K562 (cell line): ENCODE measurements around the gene SUN5. TPM values are rescaled to one million over a fixed set of nuclear protein-coding genes. Genes with fewer than 3 reads are reported as not detected.

ENCODE experiments used
- ATAC-seq: fragments of 200-7000 bp; cut with Tn5 transposase; 3 replicates; pipeline ENCODE4 v1.9.1; 2020; ENCODE audit warnings: moderate library complexity
- BruUV-seq: library from RNA; stranded (reverse); fragments of 400-500 nt; replicated peaks from 2 replicates; lab custom pipeline; 2021; lab: Mats Ljungman, UMichigan
- CTCF ChIA-PET: fragments of 300-600 bp; formaldehyde crosslinking; extraction: SDS; loops from one replicate; lab custom pipeline; 2021; ENCODE audit warnings: low intra/inter-chr PET ratio; lab: Yijun Ruan, JAX
- POLR2A ChIA-PET: fragments of 300-600, 350-650 bp; sonication (Branson Sonifier 250); formaldehyde crosslinking; extraction: SDS; loops from one replicate; lab custom pipeline; 2021; ENCODE audit warnings: antibody characterized with exemption, inconsistent platforms; lab: Yijun Ruan, JAX
- DNase-seq, 4 experiments: peaks; one replicate each; pipeline versions ENCODE4 v3.0.0 to v3.0.0-alpha.2; 2011 to 2018; ENCODE audit warnings: low spot score in 3 of 4, mixed read lengths in 3 of 4; ENCODE audit errors: extremely low read depth in 1 of 4
- FAIRE-seq: peaks from 2 replicates; lab custom pipeline; 2011; peaks lifted over from hg19 to GRCh38; lab: Jason Lieb, UNC
- H2AFZ ChIP-seq: 2 replicates; pipeline ENCODE4 v1.6.0; 2011; ENCODE audit warnings: low read depth, low read length, control low read depth, inconsistent platforms
- H3K27ac ChIP-seq: fragments of 200-600 bp; 3 replicates; pipeline ENCODE4 v1.8.0; 2011; ENCODE audit warnings: low read depth, mild to moderate bottlenecking, control low read depth, inconsistent platforms, low read length, moderate library complexity, mixed read lengths; ENCODE audit errors: extremely low read depth
- H3K27me3 ChIP-seq, 2 experiments: fragments of 300-600 bp in 1 of 2; 2 replicates in 1 of 2; 3 replicates in 1 of 2; pipeline versions ENCODE4 v1.6.0 to v1.8.0; 2011; ENCODE audit warnings: inconsistent platforms in 2 of 2, low read length in 2 of 2, mild to moderate bottlenecking in 1 of 2, mixed read lengths in 1 of 2, moderate library complexity in 1 of 2; ENCODE audit not compliant: control insufficient read depth in 2 of 2, insufficient read depth in 2 of 2
- H3K36me3 ChIP-seq: fragments of 300-600 bp; 3 replicates; pipeline ENCODE4 v1.8.0; 2011; ENCODE audit warnings: mild to moderate bottlenecking, low read length, inconsistent platforms; ENCODE audit not compliant: control insufficient read depth, insufficient read depth
- H3K4me1 ChIP-seq, 2 experiments: fragments of 200-600 bp in 1 of 2; replicated peaks in 1 of 2; 2 replicates in 1 of 2; 3 replicates in 1 of 2; pipeline versions ENCODE4 v1.5.1 to v1.8.0; 2011; ENCODE audit warnings: inconsistent platforms in 2 of 2, low read length in 2 of 2, mild to moderate bottlenecking in 1 of 2, mixed read lengths in 1 of 2, moderate library complexity in 1 of 2; ENCODE audit not compliant: control insufficient read depth in 2 of 2, insufficient read depth in 2 of 2
- H3K4me2 ChIP-seq: 2 replicates; pipeline ENCODE4 v1.6.1; 2011; ENCODE audit warnings: low read length, control low read depth, inconsistent platforms, mixed read lengths; ENCODE audit not compliant: insufficient read depth
- H3K4me3 ChIP-seq: fragments of 200-600 bp; sonication (generic), shearing (Covaris generic); 2 replicates; pipeline ENCODE4 v1.5.1; 2016; ENCODE audit warnings: control low read depth, inconsistent platforms
- H3K79me2 ChIP-seq: fragments of 200-600 bp; 3 replicates; pipeline ENCODE4 v1.8.0; 2011; ENCODE audit warnings: low read length, inconsistent platforms; ENCODE audit not compliant: control insufficient read depth, insufficient read depth
- H3K9ac ChIP-seq, 2 experiments: 2 replicates each; pipeline versions ENCODE4 v1.6.0 to v1.6.1; 2011; ENCODE audit warnings: low read depth in 2 of 2, low read length in 2 of 2, control low read depth in 1 of 2, inconsistent platforms in 1 of 2, mild to moderate bottlenecking in 1 of 2, mixed read lengths in 1 of 2; ENCODE audit not compliant: insufficient read depth in 1 of 2
- H3K9me1 ChIP-seq: one replicate; pipeline ENCODE4 v1.6.0; 2011; ENCODE audit warnings: inconsistent platforms, mild to moderate bottlenecking, low read length, moderate library complexity; ENCODE audit not compliant: control insufficient read depth, insufficient read depth
- H3K9me3 ChIP-seq: replicated peaks from 2 replicates; pipeline ENCODE4 v1.5.1; 2011; ENCODE audit warnings: low read depth, low read length, inconsistent platforms; ENCODE audit not compliant: control insufficient read depth, insufficient read depth
- H4K20me1 ChIP-seq: replicated peaks from 2 replicates; pipeline ENCODE4 v1.6.1; 2011; ENCODE audit warnings: low read length, inconsistent platforms, mixed read lengths; ENCODE audit not compliant: control insufficient read depth, insufficient read depth
- CBFA2T2 ChIP-seq: fragments of 450-650 bp; conservative IDR thresholded peaks from 2 replicates; pipeline ENCODE4 v1.6.1; 2017; ENCODE audit warnings: mild to moderate bottlenecking
- PPARD ChIP-seq: fragments of 250-450 bp; sonication (Bioruptor Pico); IDR thresholded peaks from 2 replicates; pipeline ENCODE4 v1.8.0; 2022; ENCODE audit warnings: inconsistent platforms, mild to moderate bottlenecking, moderate library complexity
- TAF9B ChIP-seq: fragments of 450-650 bp; IDR thresholded peaks from 2 replicates; pipeline ENCODE4 v1.6.1; 2018; ENCODE audit warnings: mild to moderate bottlenecking; ENCODE audit not compliant: partially characterized antibody
- ZNF134 ChIP-seq: fragments of 250-450 bp; sonication (Bioruptor Pico); conservative IDR thresholded peaks from 2 replicates; pipeline ENCODE4 v1.4.0; 2020
- ZNF75A ChIP-seq: fragments of 450-650 bp; formaldehyde crosslinking; IDR thresholded peaks from 2 replicates; pipeline ENCODE4 v1.4.0; 2020; ENCODE audit warnings: mild to moderate bottlenecking
- WGBS: fragments of 100-300 bp; shearing (Covaris generic); methylation state at CpG from one replicate; pipeline ENCODE4 v1.1.6; 2016; ENCODE audit warnings: low coverage, mixed read lengths; ENCODE audit not compliant: insufficient coverage; ENCODE audit errors: missing lambda C conversion rate; 5-methylcytosine and 5-hydroxymethylcytosine counted together
- in situ Hi-C: fragments of 300-500 bp; cut with MboI; formaldehyde crosslinking; loops from 4 replicates; pipeline ENCODE4 v1.15.0; 2018; ENCODE audit warnings: inconsistent platforms, mixed read lengths
- intact Hi-C: fragments of 100-400 bp; cut with micrococcal nuclease; formaldehyde crosslinking; loops from 2 replicates; pipeline ENCODE4 v1.14.2; 2022
- polyA plus RNA-seq, 8 experiments: library from polyadenylated mRNA; depleted of rRNA in 4 of 8; stranded (reverse) in 5 of 8; unstranded in 3 of 8; fragments of >200 nt; fragmentation: Nextera tagmentation in 2 of 8; fragmentation: Illumina TruSeq in 1 of 8; extraction: Ambion mirVana in 2 of 8; extraction: Trizol in 1 of 8; gene quantifications; 2 replicates each; pipeline versions ENCODE4 v1.2.1 to v1.2.3, GENCODE V29; 2011 to 2014; ENCODE audit warnings: inconsistent platforms in 1 of 8, missing spikeins in 1 of 8
- total RNA-seq, 7 experiments: library from RNA; depleted of rRNA in 6 of 7; stranded (reverse); fragments of >200 nt in 6 of 7; fragmentation: Illumina TruSeq in 2 of 7; extraction: Trizol in 2 of 7; gene quantifications; 2 replicates each; pipeline versions ENCODE4 v1.2.1 to v1.2.3, GENCODE V29; 2011 to 2021; ENCODE audit warnings: low replicate concordance in 1 of 7
- TF ChIP-seq, protein P1 (sequence below): fragments of 450-650 bp; IDR thresholded peaks from 2 replicates; pipeline ENCODE4 v1.6.1; 2016

Gene SUN5
- total and polyA plus RNA-seq, 9 of the 15 experiments (the other 6 are each of a cell fraction or from before 2014, with no cell fraction given) = not detected

DNA sequence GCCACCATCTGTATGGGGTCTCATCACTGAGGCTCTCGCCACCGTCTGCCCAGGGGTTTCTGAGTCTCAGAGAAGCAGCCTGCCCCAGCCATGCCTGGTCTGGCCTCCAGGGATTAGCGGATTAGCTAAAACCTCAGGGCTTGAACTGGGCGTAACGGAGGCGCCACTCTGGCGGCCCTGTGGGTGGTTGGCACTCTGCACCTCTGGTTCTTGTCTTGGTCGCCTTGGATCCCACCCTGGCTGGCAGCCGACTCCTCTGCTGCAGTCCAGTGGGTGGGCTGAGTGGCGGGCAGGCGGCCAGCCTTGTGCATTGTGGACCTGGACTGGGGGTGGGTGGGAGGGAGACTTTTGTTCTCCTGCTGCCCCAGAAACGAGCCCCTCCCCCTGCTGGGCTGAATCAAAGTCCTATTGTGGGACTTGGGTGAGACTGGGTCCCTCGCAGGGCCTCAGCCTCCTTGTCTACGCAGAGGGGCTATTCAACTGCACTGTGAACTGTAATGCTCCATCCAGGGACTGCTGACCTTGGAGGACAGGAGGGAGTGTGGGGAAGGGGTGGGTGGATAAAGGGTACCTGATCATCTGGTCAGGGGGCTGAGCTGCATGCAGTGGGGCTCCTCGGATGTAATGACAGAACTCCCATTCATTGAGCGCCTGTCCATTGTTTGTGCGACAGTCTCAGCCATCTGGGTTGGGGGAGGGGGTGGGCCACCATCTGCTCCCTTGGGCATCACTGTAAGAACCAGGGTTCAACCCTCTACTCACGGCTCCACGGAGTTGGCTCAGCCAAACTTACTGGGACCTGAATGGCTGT is 23.9 kb downstream of the SUN5 start:
- CTCF ChIA-PET = no interaction called here
- DNase-seq (no peak), ATAC-seq (no peak), FAIRE-seq (no peak)
- intact Hi-C loops = no loop called here
- WGBS = 1% methylated on average over 16 of the region's 19 CpGs
- Histone ChIP-seq H3K36me3 (no peaks in the 10 kb centered on the region), H3K9me3 (no peaks in the 10 kb centered on the region), H3K4me3 (no peak overlapping the region), H3K4me2 (no peak overlapping the region), H3K4me1 (no peaks in the 10 kb centered on the region; a peak in 1 of 5 replicates), H3K9me1 (no peaks in the 10 kb centered on the region), H4K20me1 (0 out of 2 replicates have a peak, but pooled peaks cover 9% of the 10 kb centered on the region), H3K9ac (no peak overlapping the region; a peak in 1 of 4 replicates), H3K27ac (no peak overlapping the region)
- BruUV-seq = no TSS peak
- TF ChIP-seq CBFA2T2 (no peak), ZNF75A (no peak), TAF9B (no peak), PPARD (CRISPR knock-in tag) (no peak), ZNF134 (CRISPR knock-in tag) (no peak)
- TF ChIP-seq, protein P1, sequence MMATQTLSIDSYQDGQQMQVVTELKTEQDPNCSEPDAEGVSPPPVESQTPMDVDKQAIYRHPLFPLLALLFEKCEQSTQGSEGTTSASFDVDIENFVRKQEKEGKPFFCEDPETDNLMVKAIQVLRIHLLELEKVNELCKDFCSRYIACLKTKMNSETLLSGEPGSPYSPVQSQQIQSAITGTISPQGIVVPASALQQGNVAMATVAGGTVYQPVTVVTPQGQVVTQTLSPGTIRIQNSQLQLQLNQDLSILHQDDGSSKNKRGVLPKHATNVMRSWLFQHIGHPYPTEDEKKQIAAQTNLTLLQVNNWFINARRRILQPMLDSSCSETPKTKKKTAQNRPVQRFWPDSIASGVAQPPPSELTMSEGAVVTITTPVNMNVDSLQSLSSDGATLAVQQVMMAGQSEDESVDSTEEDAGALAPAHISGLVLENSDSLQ = no peak
- TF ChIP-seq, all 486 proteins: peak for 0
- POLR2A ChIA-PET = no interaction called here
- Histone ChIP-seq H2AFZ (no peak overlapping the region), H3K79me2 (no peaks in the 10 kb centered on the region), H3K27me3 (peaks cover 23 to 64% of the 10 kb centered on the region in 2 experiments)
- in situ Hi-C loops = no loop called here
